OCI-LY3 (cell line): ENCODE data around the gene SPTBN2.

Experiments used
- CTCF ChIP-seq: fragments of 200-600, 300-600 bp; sonication (generic); IDR thresholded peaks from 2 replicates; pipeline ENCODE4 v1.5.1; 2014; ENCODE audit warnings: antibody characterized with exemption, low read length, low read depth
- EZH2phosphoT487 ChIP-seq: fragments of 200-600 bp; shearing (Covaris generic); IDR thresholded peaks from 2 replicates; pipeline ENCODE4 v1.6.1; 2018; ENCODE audit warnings: antibody characterized with exemption, mixed run types, low read depth

DNA sequence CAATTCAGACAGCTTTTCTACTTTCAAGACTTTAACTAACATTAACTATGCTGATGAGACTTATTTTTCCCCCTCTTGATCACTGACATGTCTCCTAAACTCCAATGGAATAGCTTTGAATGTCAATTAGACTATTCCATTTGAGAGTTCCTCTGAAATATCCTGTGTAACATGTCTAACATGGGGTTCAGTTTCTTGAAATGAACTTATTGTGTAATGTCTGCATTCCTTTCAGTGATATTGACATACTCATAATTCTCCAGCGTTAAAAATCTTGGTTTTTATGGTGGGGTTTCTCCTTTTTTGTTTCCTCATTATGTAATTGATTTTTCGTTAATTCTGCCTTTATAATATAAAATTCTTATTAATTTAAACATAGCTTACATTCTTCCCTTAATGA, 37.7 kb upstream of the SPTBN2 start:
- no peak for TF ChIP-seq CTCF
- no peak for TF ChIP-seq EZH2phosphoT487
